Activated CD8-positive, alpha-beta T cell treated with anti-CD3 and anti-CD28 coated beads for 36 hours (primary cell): ENCODE measurements around the gene RABGAP1L. TPM values are rescaled to one million over a fixed set of nuclear protein-coding genes. Genes with fewer than 3 reads are reported as not detected.

Experiments used
- ATAC-seq: fragments of 200-7000 bp; cut with Tn5 transposase; one replicate; pipeline ENCODE4 v1.10.0; 2021; ENCODE audit warnings: mild to moderate bottlenecking, moderate library complexity
- CTCF ChIA-PET: fragments of 350-600 bp; sonication (Branson Sonifier 250); formaldehyde crosslinking; loops from one replicate; lab custom pipeline; 2021; ENCODE audit warnings: antibody characterized with exemption; lab: Charles Lee
- POLR2A ChIA-PET: fragments of 350-600 bp; sonication (Branson Sonifier 250); formaldehyde crosslinking; loops from one replicate; lab custom pipeline; 2021; ENCODE audit warnings: antibody characterized with exemption; lab: Charles Lee
- DNase-seq: peaks from one replicate; pipeline ENCODE4 v3.0.0-alpha.2; 2020
- H3K27ac Mint-ChIP-seq: one replicate; pipeline ENCODE4 v1.8.0; 2021; ENCODE audit warnings: mild to moderate bottlenecking, mixed read lengths
- H3K27me3 Mint-ChIP-seq: one replicate; pipeline ENCODE4 v1.8.0; 2021; ENCODE audit warnings: mixed read lengths
- H3K36me3 Mint-ChIP-seq: one replicate; pipeline ENCODE4 v1.8.0; 2021; ENCODE audit warnings: low read depth, mixed read lengths
- H3K4me1 Mint-ChIP-seq: one replicate; pipeline ENCODE4 v1.8.0; 2021; ENCODE audit warnings: low read depth, mixed read lengths
- H3K4me3 Mint-ChIP-seq: one replicate; pipeline ENCODE4 v1.8.0; 2021; ENCODE audit warnings: mild to moderate bottlenecking, moderate library complexity, mixed read lengths
- H3K9me3 Mint-ChIP-seq: one replicate; pipeline ENCODE4 v1.8.0; 2021; ENCODE audit warnings: mixed read lengths
- intact Hi-C: fragments of 100-400 bp; cut with micrococcal nuclease; formaldehyde crosslinking; loops from one replicate; pipeline ENCODE4 v1.10.0; 2022
- total RNA-seq, 2 experiments: library from RNA; stranded (reverse); gene quantifications; one replicate each; pipeline ENCODE4 v1.2.3, GENCODE V29; 2021
- TF ChIP-seq, protein P1 (sequence below): fragments of 200-600 bp; IDR thresholded peaks from one replicate; pipeline ENCODE4 v1.8.0; 2022; ENCODE audit warnings: antibody characterized with exemption, mild to moderate bottlenecking

RABGAP1L gene
- total RNA-seq, 2 experiments from 2014 or later, result 26.9 to 29.4 TPM

DNA sequence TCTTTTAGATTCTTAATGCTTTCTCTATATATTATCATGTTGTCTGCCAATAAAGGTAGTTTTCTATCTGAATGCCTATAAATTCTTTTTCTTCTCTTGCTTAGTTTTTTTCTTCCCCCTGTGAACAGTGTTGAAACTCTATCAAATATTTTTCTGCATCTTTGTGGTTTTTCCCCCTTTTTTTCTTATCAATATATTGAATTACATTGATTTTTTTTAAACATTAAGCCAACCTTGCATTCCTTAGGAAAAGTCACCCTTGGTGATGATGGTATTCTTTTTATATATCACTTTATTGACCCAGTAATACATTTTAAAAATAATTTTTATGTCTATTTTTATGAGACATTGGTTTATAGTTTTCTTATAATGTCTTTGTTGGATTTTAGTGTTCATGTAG lies 131.7 kb downstream of the RABGAP1L start:
- no peak overlapping the region for H3K4me3 Mint-ChIP-seq
- H3K27ac Mint-ChIP-seq, result no peak overlapping the region
- ATAC-seq (no peak), DNase-seq (no peak)
- no peaks in the 10 kb centered on the region for H3K4me1 Mint-ChIP-seq
- intact Hi-C loops, result no loop called here
- CTCF ChIA-PET, result no interaction called here
- POLR2A ChIA-PET, result no interaction called here
- no peaks in the 10 kb centered on the region for H3K27me3 Mint-ChIP-seq
- peaks cover 8% of the 10 kb centered on the region for H3K9me3 Mint-ChIP-seq
- TF ChIP-seq, protein P1, sequence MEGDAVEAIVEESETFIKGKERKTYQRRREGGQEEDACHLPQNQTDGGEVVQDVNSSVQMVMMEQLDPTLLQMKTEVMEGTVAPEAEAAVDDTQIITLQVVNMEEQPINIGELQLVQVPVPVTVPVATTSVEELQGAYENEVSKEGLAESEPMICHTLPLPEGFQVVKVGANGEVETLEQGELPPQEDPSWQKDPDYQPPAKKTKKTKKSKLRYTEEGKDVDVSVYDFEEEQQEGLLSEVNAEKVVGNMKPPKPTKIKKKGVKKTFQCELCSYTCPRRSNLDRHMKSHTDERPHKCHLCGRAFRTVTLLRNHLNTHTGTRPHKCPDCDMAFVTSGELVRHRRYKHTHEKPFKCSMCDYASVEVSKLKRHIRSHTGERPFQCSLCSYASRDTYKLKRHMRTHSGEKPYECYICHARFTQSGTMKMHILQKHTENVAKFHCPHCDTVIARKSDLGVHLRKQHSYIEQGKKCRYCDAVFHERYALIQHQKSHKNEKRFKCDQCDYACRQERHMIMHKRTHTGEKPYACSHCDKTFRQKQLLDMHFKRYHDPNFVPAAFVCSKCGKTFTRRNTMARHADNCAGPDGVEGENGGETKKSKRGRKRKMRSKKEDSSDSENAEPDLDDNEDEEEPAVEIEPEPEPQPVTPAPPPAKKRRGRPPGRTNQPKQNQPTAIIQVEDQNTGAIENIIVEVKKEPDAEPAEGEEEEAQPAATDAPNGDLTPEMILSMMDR, result no peak
- H3K36me3 Mint-ChIP-seq, result peaks cover 54% of the 10 kb centered on the region

DNA sequence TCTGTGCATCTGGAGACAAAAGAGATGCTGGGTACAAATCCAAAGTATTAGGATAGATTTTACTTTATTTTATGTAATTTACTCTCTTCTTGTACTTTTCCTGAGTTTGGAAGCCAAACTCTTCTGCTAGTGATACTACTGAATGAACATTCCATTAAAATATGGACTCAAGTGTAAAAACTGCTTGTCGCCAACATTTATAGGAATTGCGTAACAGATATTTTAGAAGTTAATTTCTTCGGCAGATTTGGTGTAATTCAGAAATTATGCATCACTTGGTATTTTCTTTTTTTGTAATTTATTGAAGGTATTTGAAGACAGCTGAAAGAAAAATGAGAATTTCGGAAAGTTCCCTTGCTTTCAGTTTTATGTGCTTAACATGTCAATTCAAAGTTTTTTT lies 137.0 kb downstream of the RABGAP1L start:
- H3K9me3 Mint-ChIP-seq, result no peaks in the 10 kb centered on the region
- ATAC-seq (no peak), DNase-seq (no peak)
- peaks cover 29% of the 10 kb centered on the region for H3K36me3 Mint-ChIP-seq
- no peaks in the 10 kb centered on the region for H3K27me3 Mint-ChIP-seq
- TF ChIP-seq, protein P1, result no peak
- ChIA-PET POLR2A (no interaction called here), CTCF (no interaction called here)
- H3K27ac Mint-ChIP-seq, result no peak overlapping the region
- H3K4me1 Mint-ChIP-seq, result no peaks in the 10 kb centered on the region
- intact Hi-C loops, result no loop called here
- no peak overlapping the region for H3K4me3 Mint-ChIP-seq

DNA sequence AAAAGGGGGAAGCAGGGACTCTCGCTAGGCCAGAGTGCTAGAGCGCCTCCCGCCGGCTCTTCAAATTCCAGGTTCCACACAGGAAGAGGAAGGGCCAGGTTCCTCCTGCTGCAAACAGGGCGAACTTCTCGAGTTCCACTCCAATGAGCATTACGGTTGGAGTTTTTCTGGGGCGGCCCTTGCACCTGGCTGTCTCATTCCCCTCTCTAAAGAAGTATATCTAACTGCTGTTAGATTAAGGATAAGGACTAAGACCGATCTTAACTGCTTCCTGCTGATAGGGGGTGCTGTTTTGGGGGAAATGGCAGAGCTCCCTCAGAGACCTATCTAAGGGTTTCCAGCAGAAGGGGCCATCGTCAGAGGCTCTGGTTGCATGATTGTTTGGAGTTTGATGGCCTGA lies 138.0 kb downstream of the RABGAP1L start:
- peaks cover 34% of the 10 kb centered on the region for H3K36me3 Mint-ChIP-seq
- no peaks in the 10 kb centered on the region for H3K4me1 Mint-ChIP-seq
- H3K27ac Mint-ChIP-seq, result no peak overlapping the region
- no peak overlapping the region for H3K4me3 Mint-ChIP-seq
- no peak for DNase-seq
- ChIA-PET POLR2A (no interaction called here), CTCF (no interaction called here)
- intact Hi-C loops, result no loop called here
- H3K9me3 Mint-ChIP-seq, result peaks cover 8% of the 10 kb centered on the region
- no peak for ATAC-seq
- TF ChIP-seq, protein P1, result no peak
- no peaks in the 10 kb centered on the region for H3K27me3 Mint-ChIP-seq

DNA sequence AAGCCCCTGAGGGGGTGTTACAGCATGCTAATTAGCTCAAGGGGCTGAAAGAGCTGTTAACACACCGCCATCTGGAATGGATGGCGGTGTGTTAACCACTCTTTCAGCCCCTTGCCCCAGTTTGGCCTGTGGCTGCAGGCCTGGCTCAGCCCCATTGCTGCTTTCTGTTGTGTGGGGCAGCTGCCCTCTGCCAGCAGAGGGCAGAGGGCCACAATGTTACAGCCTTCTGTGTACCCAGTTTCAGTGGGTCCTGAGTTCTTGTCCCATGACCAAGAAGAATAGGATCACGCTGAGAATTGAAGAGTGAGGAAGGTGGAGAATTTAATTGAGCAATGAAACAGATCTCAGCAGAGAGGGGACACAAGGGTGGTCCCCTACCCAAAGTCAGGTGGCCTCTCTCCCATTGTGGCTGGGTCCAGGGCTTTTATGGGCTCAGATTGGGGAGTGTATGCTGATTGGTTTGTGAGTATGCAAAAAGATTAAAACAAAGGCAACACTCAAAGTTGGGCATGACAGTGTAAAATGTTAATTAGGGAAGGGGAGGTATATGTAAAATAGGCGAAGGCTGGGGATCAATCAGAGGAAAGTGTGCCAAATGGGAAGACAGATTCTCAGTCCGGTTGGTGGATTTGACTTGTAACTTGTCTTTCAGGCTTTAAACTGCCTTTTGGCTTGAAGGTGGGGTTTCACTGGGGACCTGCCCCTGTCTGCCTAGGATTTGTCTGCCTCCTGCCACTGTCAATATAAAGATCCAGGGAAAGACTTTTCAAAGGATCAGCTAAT lies 142.2 kb downstream of the RABGAP1L start:
- CTCF ChIA-PET, result no interaction called here
- no peak for ATAC-seq
- no peak overlapping the region for H3K27ac Mint-ChIP-seq

DNA sequence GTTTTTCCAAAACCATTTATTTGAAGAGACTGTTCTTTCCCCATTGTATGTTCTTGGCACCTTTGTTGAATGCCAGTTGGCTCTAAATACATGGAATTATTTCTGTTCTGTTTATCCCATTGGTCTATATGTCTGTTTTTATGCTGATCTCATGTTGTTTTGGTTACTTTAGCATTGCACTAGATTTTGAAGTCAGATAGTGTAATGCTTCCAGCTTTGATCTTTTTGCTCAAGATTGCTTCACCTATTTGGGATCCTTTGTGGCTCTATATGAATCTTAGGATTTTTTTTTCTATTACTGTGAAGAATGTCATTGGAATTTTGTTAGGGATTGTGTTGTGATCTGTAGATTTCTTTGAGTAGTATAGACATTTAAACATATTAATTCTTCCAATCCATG lies 149.3 kb downstream of the RABGAP1L start:
- Mint-ChIP-seq H3K36me3 (peaks cover 66% of the 10 kb centered on the region), H3K4me1 (no peaks in the 10 kb centered on the region), H3K27ac (no peak overlapping the region), H3K27me3 (no peaks in the 10 kb centered on the region), H3K4me3 (no peak overlapping the region), H3K9me3 (peaks cover 31% of the 10 kb centered on the region)
- DNase-seq (no peak), ATAC-seq (no peak)
- intact Hi-C loops, result no loop called here
- ChIA-PET CTCF (no interaction called here), POLR2A (no interaction called here)
- TF ChIP-seq, protein P1, result no peak

More for the DNA sequence above, 142.2 kb downstream of the RABGAP1L start:
- TF ChIP-seq, protein P1, result no peak
- DNase-seq, result no peak
- POLR2A ChIA-PET, result no interaction called here
- peaks cover 41% of the 10 kb centered on the region for H3K36me3 Mint-ChIP-seq
- H3K4me1 Mint-ChIP-seq, result no peaks in the 10 kb centered on the region
- peaks cover 10% of the 10 kb centered on the region for H3K9me3 Mint-ChIP-seq
- intact Hi-C loops, result no loop called here
- no peak overlapping the region for H3K4me3 Mint-ChIP-seq
- H3K27me3 Mint-ChIP-seq, result no peaks in the 10 kb centered on the region
